ENCODE data around the gene PHLPP2.

DNA sequence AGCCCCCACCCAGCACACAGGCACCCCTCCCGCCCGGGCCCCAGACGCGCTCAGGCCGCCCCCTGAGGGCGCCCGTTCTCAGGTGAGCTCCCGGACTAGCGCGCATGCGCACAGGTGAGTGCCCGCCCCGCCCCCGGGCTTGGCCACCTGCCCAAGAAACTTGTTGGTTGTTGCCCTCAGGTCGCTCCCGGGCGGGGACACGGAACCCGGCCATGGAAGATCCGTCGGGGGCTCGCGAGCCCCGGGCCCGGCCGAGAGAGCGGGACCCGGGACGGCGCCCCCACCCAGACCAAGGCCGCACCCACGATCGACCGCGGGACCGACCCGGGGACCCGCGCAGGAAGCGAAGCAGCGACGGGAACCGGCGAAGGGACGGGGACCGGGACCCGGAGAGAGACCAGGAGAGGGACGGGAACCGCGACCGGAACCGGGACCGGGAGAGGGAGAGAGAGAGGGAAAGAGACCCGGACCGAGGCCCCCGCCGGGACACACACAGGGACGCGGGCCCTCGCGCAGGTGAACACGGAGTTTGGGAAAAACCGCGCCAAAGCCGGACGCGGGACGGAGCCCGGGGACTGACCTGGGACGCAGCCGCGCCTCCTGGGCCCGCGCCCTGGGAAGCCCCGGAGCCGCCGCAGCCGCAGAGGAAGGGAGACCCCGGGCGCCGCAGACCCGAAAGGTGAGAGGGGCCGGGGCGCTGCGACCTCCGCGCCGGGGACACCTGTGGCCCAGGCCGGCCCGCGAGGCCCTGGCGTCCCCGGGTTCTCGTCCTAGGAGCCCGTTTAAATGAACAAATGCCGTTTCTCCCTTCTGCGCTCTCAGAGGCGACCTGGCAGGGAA lies 98.3 kb downstream of the PHLPP2 start, which contains the start of gene MARVELD3:
- TF ChIP-seq, protein P1, sequence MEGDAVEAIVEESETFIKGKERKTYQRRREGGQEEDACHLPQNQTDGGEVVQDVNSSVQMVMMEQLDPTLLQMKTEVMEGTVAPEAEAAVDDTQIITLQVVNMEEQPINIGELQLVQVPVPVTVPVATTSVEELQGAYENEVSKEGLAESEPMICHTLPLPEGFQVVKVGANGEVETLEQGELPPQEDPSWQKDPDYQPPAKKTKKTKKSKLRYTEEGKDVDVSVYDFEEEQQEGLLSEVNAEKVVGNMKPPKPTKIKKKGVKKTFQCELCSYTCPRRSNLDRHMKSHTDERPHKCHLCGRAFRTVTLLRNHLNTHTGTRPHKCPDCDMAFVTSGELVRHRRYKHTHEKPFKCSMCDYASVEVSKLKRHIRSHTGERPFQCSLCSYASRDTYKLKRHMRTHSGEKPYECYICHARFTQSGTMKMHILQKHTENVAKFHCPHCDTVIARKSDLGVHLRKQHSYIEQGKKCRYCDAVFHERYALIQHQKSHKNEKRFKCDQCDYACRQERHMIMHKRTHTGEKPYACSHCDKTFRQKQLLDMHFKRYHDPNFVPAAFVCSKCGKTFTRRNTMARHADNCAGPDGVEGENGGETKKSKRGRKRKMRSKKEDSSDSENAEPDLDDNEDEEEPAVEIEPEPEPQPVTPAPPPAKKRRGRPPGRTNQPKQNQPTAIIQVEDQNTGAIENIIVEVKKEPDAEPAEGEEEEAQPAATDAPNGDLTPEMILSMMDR (IDR thresholded peaks at IDR 0.05) = no peak
- no peak for TF ChIP-seq POLR2A (IDR thresholded peaks at IDR 0.05)
